Activated B cell treated with CpG ODN at 0.5 μM for 24 hours (primary cell): ENCODE results near the gene GPR89A. TPM values are rescaled to one million over a fixed set of nuclear protein-coding genes. Genes with fewer than 3 reads are reported as not detected.

ENCODE experiments used
- ATAC-seq: fragments of 200-7000 bp; cut with Tn5 transposase; one replicate; pipeline ENCODE4 v1.10.0; 2021; ENCODE audit warnings: low read depth, mild to moderate bottlenecking, moderate library complexity
- CTCF ChIA-PET: fragments of 350-600 bp; sonication (Branson Sonifier 250); formaldehyde crosslinking; loops from one replicate; lab custom pipeline; 2021; ENCODE audit warnings: antibody characterized with exemption; lab: Charles Lee
- POLR2A ChIA-PET: fragments of 350-600 bp; sonication (Branson Sonifier 250); formaldehyde crosslinking; loops from one replicate; lab custom pipeline; 2021; ENCODE audit warnings: antibody characterized with exemption; lab: Charles Lee
- DNase-seq: peaks from one replicate; pipeline ENCODE4 v3.0.0; 2022
- H3K27ac Mint-ChIP-seq: one replicate; pipeline ENCODE4 v1.8.0; 2020; ENCODE audit warnings: mixed read lengths
- H3K27me3 Mint-ChIP-seq: one replicate; pipeline ENCODE4 v1.8.0; 2021; ENCODE audit warnings: mixed read lengths
- H3K36me3 Mint-ChIP-seq: one replicate; pipeline ENCODE4 v1.8.0; 2021; ENCODE audit warnings: low read depth, mixed read lengths
- H3K4me1 Mint-ChIP-seq: one replicate; pipeline ENCODE4 v1.8.0; 2021; ENCODE audit warnings: mixed read lengths
- H3K4me3 Mint-ChIP-seq: one replicate; pipeline ENCODE4 v1.8.0; 2020; ENCODE audit warnings: mild to moderate bottlenecking, mixed read lengths
- H3K9me3 Mint-ChIP-seq: one replicate; pipeline ENCODE4 v1.8.0; 2020; ENCODE audit warnings: mixed read lengths
- intact Hi-C: fragments of 100-400 bp; cut with micrococcal nuclease; formaldehyde crosslinking; loops from one replicate; pipeline ENCODE4 v1.15.1; 2024
- total RNA-seq: library from RNA; stranded (reverse); gene quantifications from 2 replicates; pipeline ENCODE4 v1.2.3, GENCODE V29; 2022
- TF ChIP-seq, protein P1 (sequence below): fragments of 200-600 bp; IDR thresholded peaks from one replicate; pipeline ENCODE4 v1.8.0; 2022; ENCODE audit warnings: antibody characterized with exemption, mild to moderate bottlenecking

GPR89A gene
- total RNA-seq, 1 donor from 2014 or later, result 32.1 TPM

DNA sequence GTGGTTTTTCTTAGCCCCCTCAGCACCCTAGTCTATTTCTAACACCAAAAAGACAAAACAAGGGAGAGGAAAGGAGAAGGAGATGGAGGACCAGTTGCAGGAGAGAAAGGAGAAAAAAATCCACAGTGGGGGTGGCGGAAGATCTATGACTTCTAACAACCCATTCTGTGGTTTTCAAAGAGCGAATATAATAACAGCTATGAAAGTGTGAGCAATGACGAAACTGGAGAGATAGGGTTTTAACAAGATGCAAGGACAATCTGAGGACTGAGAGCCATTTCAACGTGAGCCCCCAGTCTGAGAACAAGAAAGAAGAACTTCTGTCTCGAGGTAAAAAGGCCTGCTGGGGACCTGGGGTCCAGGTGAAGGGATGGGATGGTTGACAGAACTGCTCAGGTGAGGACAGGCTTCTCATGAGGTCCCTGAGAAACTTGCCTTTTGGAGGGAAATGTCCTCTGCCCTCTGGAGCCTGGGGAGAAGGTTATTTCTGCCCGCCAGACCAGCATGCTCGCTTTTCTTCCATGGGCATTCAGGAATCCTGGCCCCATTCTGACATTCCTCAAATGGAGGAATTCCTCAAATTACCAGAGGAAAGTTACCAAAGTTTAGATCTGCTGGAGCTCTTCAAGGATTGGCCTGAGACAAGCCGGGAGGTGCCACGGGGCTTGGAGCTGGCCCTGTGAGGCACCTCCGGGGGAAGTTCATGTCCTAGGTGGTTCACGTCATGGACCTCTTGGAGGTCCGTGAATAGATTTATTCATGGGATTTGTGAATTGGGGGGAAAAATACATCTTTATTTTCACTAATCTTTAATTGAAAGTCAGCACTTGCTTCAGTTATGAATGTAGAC, 111.7 kb downstream of the GPR89A start, which contains the start of gene CD160:
CD160 (plus strand) TSS at position 270 of the 850 bp plus-strand sequence. CDS start 8,829 bp downstream, outside the sequence.
- POLR2A ChIA-PET, result no interaction called here
- peaks cover 18% of the 10 kb centered on the region for H3K27me3 Mint-ChIP-seq
- H3K4me1 Mint-ChIP-seq, result peaks cover 12% of the 10 kb centered on the region
- no peak within 1 kb of the TSS for H3K27ac Mint-ChIP-seq
- no peaks in the 10 kb centered on the region for H3K9me3 Mint-ChIP-seq
- H3K36me3 Mint-ChIP-seq, result no peaks in the 10 kb centered on the region
- DNase-seq (no peak), ATAC-seq (no peak)
- no peak within 1 kb of the TSS for H3K4me3 Mint-ChIP-seq
- CTCF ChIA-PET, result interaction anchor here (1.6 to 1.8 kb wide), 2 partner anchors 11 to 17 kb away, joined by 4 to 5 read pairs; no protein-coding TSS in a partner anchor
- TF ChIP-seq, protein P1, sequence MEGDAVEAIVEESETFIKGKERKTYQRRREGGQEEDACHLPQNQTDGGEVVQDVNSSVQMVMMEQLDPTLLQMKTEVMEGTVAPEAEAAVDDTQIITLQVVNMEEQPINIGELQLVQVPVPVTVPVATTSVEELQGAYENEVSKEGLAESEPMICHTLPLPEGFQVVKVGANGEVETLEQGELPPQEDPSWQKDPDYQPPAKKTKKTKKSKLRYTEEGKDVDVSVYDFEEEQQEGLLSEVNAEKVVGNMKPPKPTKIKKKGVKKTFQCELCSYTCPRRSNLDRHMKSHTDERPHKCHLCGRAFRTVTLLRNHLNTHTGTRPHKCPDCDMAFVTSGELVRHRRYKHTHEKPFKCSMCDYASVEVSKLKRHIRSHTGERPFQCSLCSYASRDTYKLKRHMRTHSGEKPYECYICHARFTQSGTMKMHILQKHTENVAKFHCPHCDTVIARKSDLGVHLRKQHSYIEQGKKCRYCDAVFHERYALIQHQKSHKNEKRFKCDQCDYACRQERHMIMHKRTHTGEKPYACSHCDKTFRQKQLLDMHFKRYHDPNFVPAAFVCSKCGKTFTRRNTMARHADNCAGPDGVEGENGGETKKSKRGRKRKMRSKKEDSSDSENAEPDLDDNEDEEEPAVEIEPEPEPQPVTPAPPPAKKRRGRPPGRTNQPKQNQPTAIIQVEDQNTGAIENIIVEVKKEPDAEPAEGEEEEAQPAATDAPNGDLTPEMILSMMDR, result no peak
- intact Hi-C loops, result loop anchor here (10.0 kb wide), 1 partner anchor 125 kb away; no protein-coding TSS in a partner anchor

Other genes with a start within 250 kb of the GPR89A start
- gene NBPF20, start 182.4 kb upstream of the GPR89A start, total RNA-seq, result 5.5 and 7.1 TPM in 2 replicates
- 0.13 TPM in 1 of 2 replicates, not detected in the other for gene PDZK1, start 99.4 kb downstream of the GPR89A start, total RNA-seq
- gene CD160, start 111.5 kb downstream of the GPR89A start, total RNA-seq, result not detected in 2 replicates
- 15.3 and 19.7 TPM in 2 replicates for gene RNF115, start 216.1 kb downstream of the GPR89A start, total RNA-seq
- gene POLR3C, start 216.2 kb downstream of the GPR89A start, total RNA-seq, result 43.7 and 51.2 TPM in 2 replicates
- 2.9 and 5.4 TPM in 2 replicates for gene NUDT17, start 237.6 kb downstream of the GPR89A start, total RNA-seq